NCI-H1694 treated with DMSO at 0.1 percent for 48 hours (cell line): ENCODE results near the gene NBEA.
"Not testable (repeated sequence)": the region's sequence is repeated elsewhere in the genome, so short reads cannot be mapped to it uniquely, and the experiment has no call there.

Experiments used
- DNase-seq: peaks from one replicate; lab custom pipeline; 2025; lab: John Stamatoyannopoulos, UW

The NBEA gene

GRCh38 chr13:35389535-35389934 is 447.5 kb downstream of the NBEA start:
- no peak for DNase-seq

DNA sequence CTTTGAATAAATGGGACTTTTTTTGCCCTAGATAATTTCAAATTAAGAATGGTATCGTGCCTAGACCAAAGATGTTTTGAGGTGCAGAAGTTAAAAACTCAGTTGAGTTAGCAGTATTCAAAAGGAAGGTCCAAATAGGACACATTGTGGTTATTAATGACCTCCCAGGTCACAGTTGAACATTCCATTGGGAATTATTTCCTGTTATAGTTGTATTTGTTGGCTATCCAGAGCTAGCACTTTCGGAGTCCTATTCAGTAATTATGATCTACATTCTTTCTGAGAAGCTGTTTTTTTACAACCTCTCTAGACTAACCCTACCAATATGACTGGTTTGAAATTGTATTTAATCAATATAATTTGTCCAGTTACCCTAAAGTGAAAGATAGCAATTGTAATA is 450.7 kb downstream of the NBEA start:
- no peak for DNase-seq

- DNase-seq = no peak
Measured at GRCh38 chr13:35393886-35394285, 451.8 kb downstream of the NBEA start.

- not testable (repeated sequence) for DNase-seq
Measured at GRCh38 chr13:35408285-35408684, 466.2 kb downstream of the NBEA start.

- no peak for DNase-seq
Measured at GRCh38 chr13:35411059-35411744, 469.1 kb downstream of the NBEA start.

DNA sequence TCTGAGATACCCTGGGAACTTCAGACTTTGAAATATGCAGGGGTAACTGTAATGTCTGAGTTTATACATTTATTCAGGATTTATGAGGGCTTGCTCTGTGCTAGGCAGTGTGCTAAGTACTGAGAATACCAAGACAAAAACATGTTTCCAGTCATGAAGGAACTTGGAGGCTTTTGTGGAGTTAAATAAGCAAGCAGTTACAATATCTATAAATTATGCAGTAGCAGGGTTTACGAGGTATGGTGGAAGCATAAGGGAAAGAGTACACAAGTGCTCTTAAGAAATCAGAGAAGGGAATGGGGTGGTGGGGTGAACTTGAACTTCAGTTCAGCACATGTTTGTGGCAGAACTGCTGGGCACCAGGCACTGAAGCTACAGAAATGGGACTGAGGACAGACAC is 506.4 kb downstream of the NBEA start:
- DNase-seq = no peak

- no peak for DNase-seq
Measured at GRCh38 chr13:35449821-35450220, 507.8 kb downstream of the NBEA start.

DNA sequence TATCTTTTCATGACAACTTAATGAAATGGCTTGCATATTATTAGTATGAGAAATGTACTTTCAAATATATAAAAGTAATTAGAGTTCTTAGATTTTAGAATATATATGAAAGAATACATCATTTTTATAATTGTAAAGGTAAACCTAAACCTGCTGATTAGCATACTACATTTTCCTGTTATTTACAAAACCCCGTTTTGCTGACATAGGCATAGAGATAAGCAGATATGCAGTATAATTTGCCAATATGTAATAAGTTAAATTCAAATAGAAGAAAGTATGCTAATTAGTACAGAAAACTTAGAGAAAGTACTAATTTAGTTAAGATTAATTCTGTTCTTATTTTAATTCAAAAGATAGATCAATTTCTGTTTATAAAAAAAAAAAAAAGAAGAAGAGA is 513.0 kb downstream of the NBEA start:
- no peak for DNase-seq

DNA sequence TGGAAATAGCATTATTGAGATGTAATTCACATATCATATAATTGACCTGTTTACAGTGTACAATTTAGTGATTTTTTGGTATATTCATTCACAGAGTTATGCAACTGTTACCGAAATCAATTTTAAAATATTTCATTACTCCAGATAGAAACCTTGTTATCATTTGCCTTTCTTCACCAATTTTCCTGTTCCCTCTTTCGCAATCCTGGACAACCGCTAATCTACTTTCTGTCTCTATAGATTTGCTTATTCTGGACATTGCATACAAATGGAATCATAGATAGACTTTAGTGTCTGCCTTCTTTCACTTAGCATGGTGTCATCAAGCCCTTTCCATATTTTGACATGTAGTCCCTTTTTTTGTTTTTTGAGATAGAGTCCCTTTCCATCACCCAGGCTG is 515.2 kb downstream of the NBEA start:
- DNase-seq = no peak

DNA sequence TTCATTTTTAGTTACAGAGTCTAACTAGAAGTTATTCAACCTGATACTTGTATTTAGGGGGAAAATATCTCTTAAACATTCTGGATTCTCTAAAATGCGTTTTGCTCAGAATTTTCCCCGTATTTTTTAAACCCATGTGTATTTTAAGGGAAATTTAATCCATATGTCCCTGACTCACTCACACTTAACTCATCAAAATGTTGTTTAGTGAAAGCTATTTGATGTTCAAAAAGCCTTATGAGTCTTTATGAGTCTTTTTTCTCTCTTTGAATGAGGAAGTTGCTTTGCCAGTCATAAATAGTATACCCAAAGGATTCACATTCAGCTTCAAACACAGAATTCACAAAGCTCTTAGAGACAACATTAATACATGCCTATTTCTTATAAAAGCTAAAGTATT is 518.0 kb downstream of the NBEA start:
- no peak for DNase-seq

GRCh38 chr13:35465371-35465770 is 523.3 kb downstream of the NBEA start:
- no peak for DNase-seq

- DNase-seq = no peak
Measured at GRCh38 chr13:35468195-35468594, 526.1 kb downstream of the NBEA start.

GRCh38 chr13:35469806-35470525 is 527.9 kb downstream of the NBEA start:
- DNase-seq = no peak

GRCh38 chr13:35470671-35471661 is 528.9 kb downstream of the NBEA start:
- no peak for DNase-seq

DNA sequence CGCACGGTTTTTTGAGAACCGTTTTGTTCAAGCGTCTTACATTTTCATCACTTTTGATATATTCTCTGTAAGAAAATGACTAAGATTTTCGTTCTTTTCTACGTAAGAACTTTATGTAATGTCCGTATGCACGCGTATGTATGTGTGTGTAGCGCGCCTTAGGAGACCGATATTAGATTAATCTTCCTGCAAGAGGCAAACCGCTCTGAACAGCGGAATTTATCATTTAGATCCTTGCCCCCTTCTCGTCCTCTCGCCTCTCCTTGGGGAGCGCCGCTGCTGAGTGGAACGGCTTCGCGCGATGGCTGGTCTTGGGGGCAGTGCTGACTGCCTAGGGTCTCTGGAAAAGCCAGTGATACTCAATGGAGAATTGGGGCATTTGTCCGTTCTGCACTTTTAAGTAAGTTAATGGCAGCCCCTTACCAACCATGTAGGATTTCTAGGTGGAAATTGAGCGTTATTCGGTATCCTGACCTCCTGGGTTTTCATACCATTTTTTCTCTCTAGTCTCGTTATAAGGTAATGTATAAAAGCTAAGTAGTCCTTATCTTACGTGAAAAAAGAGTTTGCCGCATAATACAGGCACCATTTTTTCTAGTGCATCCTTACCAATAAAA is 529.7 kb downstream of the NBEA start:
- no peak for DNase-seq

- no peak for DNase-seq
Measured at GRCh38 chr13:35472323-35472881, 530.3 kb downstream of the NBEA start.

GRCh38 chr13:35473206-35473775 is 531.2 kb downstream of the NBEA start:
- no peak for DNase-seq

GRCh38 chr13:35473802-35474201 is 531.7 kb downstream of the NBEA start:
- DNase-seq = no peak

DNA sequence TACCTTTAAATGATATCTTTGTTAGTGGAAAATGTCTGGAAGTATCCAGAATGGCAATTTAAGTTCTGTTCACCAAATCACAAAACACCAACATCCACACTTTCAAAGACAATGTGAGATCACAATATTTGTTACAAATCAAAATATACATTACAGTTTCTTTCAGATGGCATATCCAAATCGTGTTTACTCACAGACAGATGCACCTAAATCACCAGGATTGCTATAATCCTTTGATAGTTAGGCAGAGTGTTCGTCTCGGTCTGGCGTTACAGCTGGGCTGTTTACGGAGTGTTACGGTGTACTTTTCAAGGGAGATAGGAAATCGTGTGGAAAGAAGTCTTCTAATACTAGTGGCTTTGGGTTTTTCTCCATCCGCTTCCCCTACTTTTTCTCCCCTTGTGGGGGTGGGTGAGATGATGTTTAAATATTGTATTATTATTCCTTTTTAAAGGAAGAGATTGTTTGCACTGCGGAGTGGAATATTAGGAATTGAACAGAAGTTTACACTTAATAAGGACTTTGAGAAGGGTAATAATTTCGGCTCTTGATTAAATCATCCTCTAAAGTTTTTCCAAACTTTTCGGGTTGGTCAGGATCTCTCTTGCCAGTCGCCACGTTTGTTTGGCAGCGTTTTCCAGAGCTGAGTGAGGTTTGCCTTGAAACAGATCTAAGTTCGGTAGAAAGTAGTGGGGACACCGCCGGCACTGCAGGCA is 532.6 kb downstream of the NBEA start:
- DNase-seq = no peak

- no peak for DNase-seq
Measured at GRCh38 chr13:35475212-35475959, 533.3 kb downstream of the NBEA start.
